GM12878 (cell line): Measurements from ENCODE around the gene ZDHHC7. TPM values are rescaled to one million over a fixed set of nuclear protein-coding genes. Genes with fewer than 3 reads are reported as not detected.

ENCODE experiments used
- ATAC-seq: fragments of 200-7000 bp; cut with Tn5 transposase; 3 replicates; pipeline ENCODE4 v1.9.1; 2020; ENCODE audit warnings: mild to moderate bottlenecking, moderate library complexity
- BruUV-seq: library from RNA; stranded (reverse); fragments of 400-500 nt; replicated peaks from 2 replicates; lab custom pipeline; 2021; lab: Mats Ljungman, UMichigan
- CTCF ChIA-PET: fragments of 300-600 bp; sonication (Branson Sonifier 250); formaldehyde crosslinking; extraction: SDS; loops from one replicate; lab custom pipeline; 2021; ENCODE audit warnings: inconsistent platforms; lab: Yijun Ruan, JAX
- POLR2A ChIA-PET: fragments of 350-600 bp; formaldehyde crosslinking; extraction: SDS; loops from one replicate; lab custom pipeline; 2021; ENCODE audit warnings: inconsistent platforms; lab: Charles Lee
- RAD21 ChIA-PET: fragments of 300-600 bp; sonication (Branson Sonifier 250); formaldehyde crosslinking; loops from one replicate; lab custom pipeline; 2023; ENCODE audit warnings: antibody characterized with exemption; ENCODE audit not compliant: unreplicated experiment; lab: Charles Lee
- SMC1A ChIA-PET: fragments of 300-600 bp; sonication (Branson Sonifier 250); formaldehyde crosslinking; loops from one replicate; lab custom pipeline; 2023; ENCODE audit not compliant: unreplicated experiment, uncharacterized antibody; lab: Charles Lee
- DNase-seq: peaks from one replicate; pipeline ENCODE4 v3.0.0-alpha.2; 2011; ENCODE audit warnings: low read depth, low spot score
- FAIRE-seq: peaks from 3 replicates; lab custom pipeline; 2011; peaks lifted over from hg19 to GRCh38; lab: Jason Lieb, UNC
- H2AFZ ChIP-seq: 2 replicates; pipeline ENCODE4 v1.6.0; 2011; ENCODE audit warnings: low read depth, low read length, control low read depth; ENCODE audit not compliant: control insufficient read depth
- H3K27ac ChIP-seq: 2 replicates; pipeline ENCODE4 v1.5.1; 2011; ENCODE audit warnings: control low read depth; ENCODE audit not compliant: control insufficient read depth, insufficient read depth
- H3K27me3 ChIP-seq, 2 experiments: replicated peaks in 1 of 2; 2 replicates each; pipeline versions ENCODE4 v1.6.0 to v1.6.1; 2011; ENCODE audit warnings: low read length in 1 of 2; ENCODE audit not compliant: control insufficient read depth in 2 of 2, insufficient read depth in 2 of 2
- H3K36me3 ChIP-seq, 2 experiments: 2 replicates each; pipeline ENCODE4 v1.5.1; 2011; ENCODE audit warnings: low read length in 1 of 2; ENCODE audit not compliant: control insufficient read depth in 2 of 2, insufficient read depth in 2 of 2
- H3K4me1 ChIP-seq: 2 replicates; pipeline ENCODE4 v1.6.1; 2011; ENCODE audit warnings: mild to moderate bottlenecking, low read length, moderate library complexity, mixed read lengths; ENCODE audit not compliant: control insufficient read depth, insufficient read depth
- H3K4me2 ChIP-seq: 2 replicates; pipeline ENCODE4 v1.6.0; 2011; ENCODE audit warnings: control low read depth; ENCODE audit not compliant: control insufficient read depth, insufficient read depth
- H3K4me3 ChIP-seq: fragments of 200-600 bp; sonication (generic); 2 replicates; pipeline ENCODE4 v1.5.1; 2016
- H3K79me2 ChIP-seq: 2 replicates; pipeline ENCODE4 v1.6.0; 2011; ENCODE audit warnings: low read length; ENCODE audit not compliant: control insufficient read depth, insufficient read depth
- H3K9ac ChIP-seq: 2 replicates; pipeline ENCODE4 v1.8.0; 2011; ENCODE audit warnings: low read length, control low read depth, mixed read lengths; ENCODE audit not compliant: control insufficient read depth, insufficient read depth
- H3K9me3 ChIP-seq: replicated peaks from 3 replicates; pipeline ENCODE4 v1.5.1; 2011; ENCODE audit warnings: mild to moderate bottlenecking, low read length; ENCODE audit not compliant: control insufficient read depth, insufficient read depth
- H4K20me1 ChIP-seq: 2 replicates; pipeline ENCODE4 v1.6.0; 2011; ENCODE audit not compliant: control insufficient read depth, insufficient read depth
- ASH2L ChIP-seq: fragments of 300-600, 200-600 bp; sonication (generic); IDR thresholded peaks from 2 replicates; pipeline ENCODE4 v1.6.1; 2017; ENCODE audit warnings: low read depth, mild to moderate bottlenecking, borderline replicate concordance
- CEBPB ChIP-seq, 2 experiments: fragments of 150-350 bp in 1 of 2; IDR thresholded peaks; 2 replicates each; pipeline ENCODE4 v1.6.1; 2012 to 2014; ENCODE audit warnings: low read depth in 2 of 2, low read length in 2 of 2, borderline replicate concordance in 1 of 2, inconsistent platforms in 1 of 2
- CHD1 ChIP-seq: IDR thresholded peaks from 2 replicates; pipeline ENCODE4 v1.6.1; 2012; ENCODE audit warnings: low read depth, low read length, improper control_type of control experiment
- EGR1 ChIP-seq, 2 experiments: IDR thresholded peaks; 1 replicate in 1 of 2; 2 replicates in 1 of 2; pipeline ENCODE4 v1.6.1; 2011 to 2012; ENCODE audit warnings: low read depth in 2 of 2, low read length in 2 of 2, borderline replicate concordance in 1 of 2, mild to moderate bottlenecking in 1 of 2, moderate library complexity in 1 of 2
- ESRRA ChIP-seq: IDR thresholded peaks from 2 replicates; pipeline ENCODE4 v1.6.1; 2012; ENCODE audit warnings: mild to moderate bottlenecking, low read length, improper control_type of control experiment
- MYC ChIP-seq: IDR thresholded peaks from 2 replicates; pipeline ENCODE4 v1.6.1; 2011; ENCODE audit warnings: mild to moderate bottlenecking, low read length, moderate library complexity, inconsistent platforms; ENCODE audit not compliant: insufficient read depth, insufficient replicate concordance, insufficient read length, severe bottlenecking
- POLR2AphosphoS5 ChIP-seq: IDR thresholded peaks from 2 replicates; pipeline ENCODE4 v1.6.1; 2011; ENCODE audit warnings: mild to moderate bottlenecking, low read length, inconsistent platforms
- SREBF1 ChIP-seq: IDR thresholded peaks from 2 replicates; pipeline ENCODE4 v1.6.1; 2012; ENCODE audit warnings: mild to moderate bottlenecking, low read length
- TBL1XR1 ChIP-seq: IDR thresholded peaks from 2 replicates; pipeline ENCODE4 v1.6.1; 2012; ENCODE audit warnings: low read depth, low read length, improper control_type of control experiment
- WGBS: methylation state at CpG from one replicate; pipeline ENCODE4 v1.1.6; 2016; ENCODE audit warnings: low lambda C conversion rate; ENCODE audit not compliant: insufficient replicate concordance, insufficient coverage; ENCODE audit errors: missing lambda C conversion rate; 5-methylcytosine and 5-hydroxymethylcytosine counted together
- in situ Hi-C: fragments of 300-500 bp; cut with MboI; formaldehyde crosslinking; loops from 9 replicates; pipeline ENCODE4 v1.14.3; 2018; ENCODE audit warnings: mixed read lengths
- intact Hi-C: fragments of 100-400 bp; cut with micrococcal nuclease; formaldehyde crosslinking; loops from one replicate; pipeline ENCODE4 v1.14.2; 2022; ENCODE audit not compliant: unreplicated experiment
- polyA plus RNA-seq, 11 experiments: library from polyadenylated mRNA; depleted of rRNA in 4 of 11; unstranded in 6 of 11; stranded (reverse) in 5 of 11; fragments of >200 nt; fragmentation: Nextera tagmentation in 4 of 11; fragmentation: Illumina TruSeq in 1 of 11; extraction: Ambion mirVana in 4 of 11; extraction: Trizol in 1 of 11; gene quantifications; 1 replicate in 1 of 11; 2 replicates in 10 of 11; pipeline versions ENCODE4 v1.2.1 to v1.2.3, GENCODE V29; 2011 to 2016; ENCODE audit warnings: inconsistent platforms in 2 of 11, missing spikeins in 2 of 11, low read depth in 1 of 11
- total RNA-seq, 4 experiments: library from RNA; depleted of rRNA in 3 of 4; stranded (reverse); fragments of >200 nt in 3 of 4; fragmentation: Illumina TruSeq in 1 of 4; extraction: Trizol in 1 of 4; gene quantifications; 2 replicates each; pipeline versions ENCODE4 v1.2.1 to v1.2.3, GENCODE V29; 2013 to 2021
- TF ChIP-seq, protein P1 (sequence below): fragments of 450-650 bp; IDR thresholded peaks from 2 replicates; pipeline ENCODE4 v1.6.1; 2017; ENCODE audit warnings: borderline replicate concordance
- TF ChIP-seq, protein P2 (sequence below): fragments of 450-650 bp; IDR thresholded peaks from 2 replicates; pipeline ENCODE4 v1.6.1; 2017; ENCODE audit warnings: antibody characterized with exemption, mild to moderate bottlenecking, moderate library complexity
- TF ChIP-seq, protein P3 (sequence below): IDR thresholded peaks from 2 replicates; pipeline ENCODE4 v1.6.1; 2011; ENCODE audit warnings: low read depth, low read length, improper control_type of control experiment, borderline replicate concordance
- TF ChIP-seq, protein P4 (sequence below): fragments of 450-650 bp; IDR thresholded peaks from 2 replicates; pipeline ENCODE4 v1.6.1; 2017; ENCODE audit warnings: mild to moderate bottlenecking, low read depth, inconsistent platforms; ENCODE audit not compliant: poor library complexity, severe bottlenecking

Gene ZDHHC7
- total and polyA plus RNA-seq, 10 of the 15 experiments (the other 5 are each of a cell fraction or from before 2014, with no cell fraction given) = 0.87 to 26.0 (median 20.0) TPM

DNA sequence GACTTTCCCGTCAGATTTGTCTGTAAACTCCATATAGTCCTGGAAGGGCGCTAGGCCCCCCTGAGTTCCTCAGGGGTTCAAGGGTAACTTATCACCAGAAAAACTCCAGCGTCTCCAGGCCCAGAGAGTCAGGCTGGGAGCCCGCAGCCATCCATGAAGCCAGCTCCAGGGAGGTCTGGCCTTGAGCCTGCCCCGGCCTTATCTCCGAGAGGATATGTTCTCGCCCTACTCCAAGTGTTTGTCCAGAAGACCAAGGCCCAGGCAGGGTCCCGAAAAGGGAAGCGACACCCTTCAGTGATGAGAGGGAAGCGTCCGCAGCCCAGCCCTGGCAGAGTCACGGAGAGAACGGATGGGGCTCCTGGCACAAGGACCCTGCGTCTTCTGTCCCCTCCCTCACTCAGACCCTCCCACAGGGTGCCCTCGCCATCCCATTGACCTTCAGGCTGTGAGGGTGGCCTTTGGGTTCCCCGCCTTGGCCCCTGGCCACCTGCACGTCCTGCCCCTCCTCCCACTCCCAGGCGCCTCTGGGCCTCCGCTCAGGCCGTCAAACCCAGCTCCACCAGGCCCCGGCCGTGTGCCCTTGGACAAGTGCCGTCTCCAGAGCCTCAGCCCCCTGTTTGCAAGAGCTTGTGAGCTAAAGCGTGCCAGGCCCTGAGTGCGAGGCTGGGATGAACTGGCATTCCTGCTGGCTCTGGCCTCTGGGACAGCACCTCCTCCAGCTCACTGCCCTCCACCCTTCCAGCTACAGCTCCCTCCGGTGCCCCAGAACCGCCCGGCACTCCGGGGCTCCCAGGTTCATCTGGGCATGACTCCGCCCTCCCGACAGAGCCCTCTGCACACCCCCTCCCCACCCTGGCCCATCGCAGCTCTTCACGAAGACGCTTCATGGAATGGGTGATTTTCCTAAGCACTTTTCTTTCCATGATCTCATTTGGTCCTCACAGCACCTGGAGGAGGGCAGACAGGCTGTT is 83.4 kb downstream of the ZDHHC7 start:
- no peak for TF ChIP-seq TBL1XR1
- no peak for TF ChIP-seq ASH2L
- TF ChIP-seq, protein P1, sequence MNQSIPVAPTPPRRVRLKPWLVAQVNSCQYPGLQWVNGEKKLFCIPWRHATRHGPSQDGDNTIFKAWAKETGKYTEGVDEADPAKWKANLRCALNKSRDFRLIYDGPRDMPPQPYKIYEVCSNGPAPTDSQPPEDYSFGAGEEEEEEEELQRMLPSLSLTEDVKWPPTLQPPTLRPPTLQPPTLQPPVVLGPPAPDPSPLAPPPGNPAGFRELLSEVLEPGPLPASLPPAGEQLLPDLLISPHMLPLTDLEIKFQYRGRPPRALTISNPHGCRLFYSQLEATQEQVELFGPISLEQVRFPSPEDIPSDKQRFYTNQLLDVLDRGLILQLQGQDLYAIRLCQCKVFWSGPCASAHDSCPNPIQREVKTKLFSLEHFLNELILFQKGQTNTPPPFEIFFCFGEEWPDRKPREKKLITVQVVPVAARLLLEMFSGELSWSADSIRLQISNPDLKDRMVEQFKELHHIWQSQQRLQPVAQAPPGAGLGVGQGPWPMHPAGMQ = no peak
- TF ChIP-seq, protein P2, sequence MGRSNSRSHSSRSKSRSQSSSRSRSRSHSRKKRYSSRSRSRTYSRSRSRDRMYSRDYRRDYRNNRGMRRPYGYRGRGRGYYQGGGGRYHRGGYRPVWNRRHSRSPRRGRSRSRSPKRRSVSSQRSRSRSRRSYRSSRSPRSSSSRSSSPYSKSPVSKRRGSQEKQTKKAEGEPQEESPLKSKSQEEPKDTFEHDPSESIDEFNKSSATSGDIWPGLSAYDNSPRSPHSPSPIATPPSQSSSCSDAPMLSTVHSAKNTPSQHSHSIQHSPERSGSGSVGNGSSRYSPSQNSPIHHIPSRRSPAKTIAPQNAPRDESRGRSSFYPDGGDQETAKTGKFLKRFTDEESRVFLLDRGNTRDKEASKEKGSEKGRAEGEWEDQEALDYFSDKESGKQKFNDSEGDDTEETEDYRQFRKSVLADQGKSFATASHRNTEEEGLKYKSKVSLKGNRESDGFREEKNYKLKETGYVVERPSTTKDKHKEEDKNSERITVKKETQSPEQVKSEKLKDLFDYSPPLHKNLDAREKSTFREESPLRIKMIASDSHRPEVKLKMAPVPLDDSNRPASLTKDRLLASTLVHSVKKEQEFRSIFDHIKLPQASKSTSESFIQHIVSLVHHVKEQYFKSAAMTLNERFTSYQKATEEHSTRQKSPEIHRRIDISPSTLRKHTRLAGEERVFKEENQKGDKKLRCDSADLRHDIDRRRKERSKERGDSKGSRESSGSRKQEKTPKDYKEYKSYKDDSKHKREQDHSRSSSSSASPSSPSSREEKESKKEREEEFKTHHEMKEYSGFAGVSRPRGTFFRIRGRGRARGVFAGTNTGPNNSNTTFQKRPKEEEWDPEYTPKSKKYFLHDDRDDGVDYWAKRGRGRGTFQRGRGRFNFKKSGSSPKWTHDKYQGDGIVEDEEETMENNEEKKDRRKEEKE = no peak
- no peak for TF ChIP-seq CHD1
- TF ChIP-seq SREBF1 = no peak
- no peak for TF ChIP-seq POLR2AphosphoS5
- no peak for TF ChIP-seq CEBPB (IDR thresholded peaks at IDR 0.05; ENCODE audit: borderline replicate concordance in 1 of 2, low read depth in 2 of 2, low read length in 2 of 2)
- TF ChIP-seq, protein P3, sequence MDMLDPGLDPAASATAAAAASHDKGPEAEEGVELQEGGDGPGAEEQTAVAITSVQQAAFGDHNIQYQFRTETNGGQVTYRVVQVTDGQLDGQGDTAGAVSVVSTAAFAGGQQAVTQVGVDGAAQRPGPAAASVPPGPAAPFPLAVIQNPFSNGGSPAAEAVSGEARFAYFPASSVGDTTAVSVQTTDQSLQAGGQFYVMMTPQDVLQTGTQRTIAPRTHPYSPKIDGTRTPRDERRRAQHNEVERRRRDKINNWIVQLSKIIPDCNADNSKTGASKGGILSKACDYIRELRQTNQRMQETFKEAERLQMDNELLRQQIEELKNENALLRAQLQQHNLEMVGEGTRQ = no peak
- TF ChIP-seq, protein P4, sequence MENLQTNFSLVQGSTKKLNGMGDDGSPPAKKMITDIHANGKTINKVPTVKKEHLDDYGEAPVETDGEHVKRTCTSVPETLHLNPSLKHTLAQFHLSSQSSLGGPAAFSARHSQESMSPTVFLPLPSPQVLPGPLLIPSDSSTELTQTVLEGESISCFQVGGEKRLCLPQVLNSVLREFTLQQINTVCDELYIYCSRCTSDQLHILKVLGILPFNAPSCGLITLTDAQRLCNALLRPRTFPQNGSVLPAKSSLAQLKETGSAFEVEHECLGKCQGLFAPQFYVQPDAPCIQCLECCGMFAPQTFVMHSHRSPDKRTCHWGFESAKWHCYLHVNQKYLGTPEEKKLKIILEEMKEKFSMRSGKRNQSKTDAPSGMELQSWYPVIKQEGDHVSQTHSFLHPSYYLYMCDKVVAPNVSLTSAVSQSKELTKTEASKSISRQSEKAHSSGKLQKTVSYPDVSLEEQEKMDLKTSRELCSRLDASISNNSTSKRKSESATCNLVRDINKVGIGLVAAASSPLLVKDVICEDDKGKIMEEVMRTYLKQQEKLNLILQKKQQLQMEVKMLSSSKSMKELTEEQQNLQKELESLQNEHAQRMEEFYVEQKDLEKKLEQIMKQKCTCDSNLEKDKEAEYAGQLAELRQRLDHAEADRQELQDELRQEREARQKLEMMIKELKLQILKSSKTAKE = no peak
- TF ChIP-seq ESRRA = no peak
- no peak for TF ChIP-seq MYC
- no peak for TF ChIP-seq EGR1 (IDR thresholded peaks at IDR 0.05; ENCODE audit: borderline replicate concordance in 1 of 2, low read depth in 2 of 2, low read length in 2 of 2)
- TF ChIP-seq, all 136 proteins: peak for 0
- Histone ChIP-seq H3K27me3 (peaks cover 0 to 1% of the 10 kb centered on the region in 2 experiments; a peak in 1 of 4 replicates), H3K4me1 (no peaks in the 10 kb centered on the region), H4K20me1 (no peaks in the 10 kb centered on the region), H2AFZ (no peak overlapping the region), H3K27ac (no peak overlapping the region), H3K79me2 (no peaks in the 10 kb centered on the region), H3K4me3 (no peak overlapping the region), H3K9me3 (no peaks in the 10 kb centered on the region; the same call in 2 of the 3 replicates), H3K36me3 (no peaks in the 10 kb centered on the region), H3K9ac (no peak overlapping the region), H3K4me2 (no peak overlapping the region)
- ATAC-seq (no peak), DNase-seq (no peak), FAIRE-seq (no peak)
- in situ Hi-C loops = no loop called here
- no TSS peak for BruUV-seq
- ChIA-PET SMC1A (interaction anchor here (2.3 kb wide), 1 partner anchor 43 kb away, joined by 8 read pairs; no protein-coding TSS in a partner anchor), RAD21 (interaction anchor here (0.6 to 1.2 kb wide), 3 partner anchors 40 to 370 kb away, joined by 3 to 4 read pairs (median 3); no protein-coding TSS in a partner anchor), POLR2A (no interaction called here), CTCF (interaction anchor here (1.2 to 6.1 kb wide), 4 partner anchors 25 to 174 kb away, joined by 4 to 60 read pairs (median 38); no protein-coding TSS in a partner anchor)
- 57% methylated on average over 34 of the region's 34 CpGs for WGBS
- intact Hi-C loops = no loop called here
